ENCODE data around the gene ZBED5. TPM values are rescaled to one million over a fixed set of nuclear protein-coding genes. Genes with fewer than 3 reads are reported as not detected.
"Not testable (repeated sequence)": the region's sequence is repeated elsewhere in the genome, so short reads cannot be mapped to it uniquely, and the experiment has no call there.

The ZBED5 gene
- total RNA-seq, 1 donor from 2014 or later, result 33.5 TPM

- H3K4me3 Mint-ChIP-seq (ENCODE audit: unreplicated experiment), result no peak overlapping the region
- DNase-seq (ENCODE audit: low spot score), result no peak
- TF ChIP-seq CTCF (IDR thresholded peaks at IDR 0.05), result no peak
- no peak overlapping the region for H3K27ac Mint-ChIP-seq (ENCODE audit: unreplicated experiment)
- no peaks in the 10 kb centered on the region for H3K27me3 Mint-ChIP-seq (ENCODE audit: low read depth)
- no peaks in the 10 kb centered on the region for H3K9me3 Mint-ChIP-seq (ENCODE audit: low read depth)
- H3K36me3 Mint-ChIP-seq (ENCODE audit: low read depth), result no peaks in the 10 kb centered on the region
- H3K4me1 Mint-ChIP-seq (ENCODE audit: low read depth), result no peaks in the 10 kb centered on the region
These were observed 19.0 kb downstream of the ZBED5 start for GRCh38 chr11:10838881-10839280.

GRCh38 chr11:10838083-10838482 is 19.8 kb downstream of the ZBED5 start:
- no peak overlapping the region for H3K4me3 Mint-ChIP-seq (ENCODE audit: unreplicated experiment)
- no peaks in the 10 kb centered on the region for H3K4me1 Mint-ChIP-seq (ENCODE audit: low read depth)
- H3K27me3 Mint-ChIP-seq (ENCODE audit: low read depth), result no peaks in the 10 kb centered on the region
- no peak overlapping the region for H3K27ac Mint-ChIP-seq (ENCODE audit: unreplicated experiment)
- TF ChIP-seq CTCF (IDR thresholded peaks at IDR 0.05), result no peak
- H3K36me3 Mint-ChIP-seq (ENCODE audit: low read depth), result no peaks in the 10 kb centered on the region
- no peak for DNase-seq (ENCODE audit: low spot score)
- H3K9me3 Mint-ChIP-seq (ENCODE audit: low read depth), result no peaks in the 10 kb centered on the region

GRCh38 chr11:10836884-10837283 is 21.0 kb downstream of the ZBED5 start:
- not testable (repeated sequence) for H3K36me3 Mint-ChIP-seq (ENCODE audit: low read depth); H3K27me3 Mint-ChIP-seq (ENCODE audit: low read depth)

GRCh38 chr11:10829139-10829538 is 28.7 kb downstream of the ZBED5 start:
- no peak overlapping the region for H3K27ac Mint-ChIP-seq (ENCODE audit: unreplicated experiment)
- no peaks in the 10 kb centered on the region for H3K36me3 Mint-ChIP-seq (ENCODE audit: low read depth)
- H3K9me3 Mint-ChIP-seq (ENCODE audit: low read depth), result no peaks in the 10 kb centered on the region
- no peaks in the 10 kb centered on the region for H3K4me1 Mint-ChIP-seq (ENCODE audit: low read depth)
- H3K27me3 Mint-ChIP-seq (ENCODE audit: low read depth), result no peaks in the 10 kb centered on the region
- no peak for DNase-seq (ENCODE audit: low spot score)
- no peak overlapping the region for H3K4me3 Mint-ChIP-seq (ENCODE audit: unreplicated experiment)
- no peak for TF ChIP-seq CTCF (IDR thresholded peaks at IDR 0.05)

More at GRCh38 chr11:10836884-10837283, 21.0 kb downstream of the ZBED5 start:
- not testable (repeated sequence) for H3K4me1 Mint-ChIP-seq (ENCODE audit: low read depth); H3K4me3 Mint-ChIP-seq (ENCODE audit: unreplicated experiment); DNase-seq (ENCODE audit: low spot score); H3K9me3 Mint-ChIP-seq (ENCODE audit: low read depth); H3K27ac Mint-ChIP-seq (ENCODE audit: unreplicated experiment)

GRCh38 chr11:10828402-10828801 is 29.5 kb downstream of the ZBED5 start:
- Mint-ChIP-seq H3K4me3 (ENCODE audit: unreplicated experiment) (no peak overlapping the region), H3K27me3 (ENCODE audit: low read depth) (no peaks in the 10 kb centered on the region), H3K9me3 (ENCODE audit: low read depth) (no peaks in the 10 kb centered on the region), H3K36me3 (ENCODE audit: low read depth) (no peaks in the 10 kb centered on the region), H3K27ac (ENCODE audit: unreplicated experiment) (no peak overlapping the region), H3K4me1 (ENCODE audit: low read depth) (no peaks in the 10 kb centered on the region)
- TF ChIP-seq CTCF (IDR thresholded peaks at IDR 0.05), result no peak
- no peak for DNase-seq (ENCODE audit: low spot score)

- Mint-ChIP-seq H3K4me3 (ENCODE audit: unreplicated experiment) (no peak overlapping the region), H3K36me3 (ENCODE audit: low read depth) (no peaks in the 10 kb centered on the region), H3K9me3 (ENCODE audit: low read depth) (no peaks in the 10 kb centered on the region), H3K27ac (ENCODE audit: unreplicated experiment) (no peak overlapping the region), H3K27me3 (ENCODE audit: low read depth) (no peaks in the 10 kb centered on the region), H3K4me1 (ENCODE audit: low read depth) (no peaks in the 10 kb centered on the region)
- TF ChIP-seq CTCF (IDR thresholded peaks at IDR 0.05), result no peak
- DNase-seq (ENCODE audit: low spot score), result no peak
These were observed 33.0 kb downstream of the ZBED5 start for GRCh38 chr11:10824888-10825287.
